Uterus (tissue), 2 donors: ENCODE data around the gene SPTBN4.

Experiments used
- CTCF ChIP-seq, 4 experiments: fragments of 200-600 bp in 2 of 4; fragments of 450-650 bp in 2 of 4; sonication (generic) in 2 of 4; IDR thresholded peaks; one replicate each; pipeline ENCODE4 v1.5.1; 2016 to 2019; ENCODE audit warnings: antibody characterized with exemption in 4 of 4, mild to moderate bottlenecking in 2 of 4, moderate library complexity in 1 of 4
- POLR2A ChIP-seq, 2 donors: fragments of 450-650 bp; IDR thresholded peaks; one replicate each; pipeline ENCODE4 v1.6.1; 2016; ENCODE audit warnings: antibody characterized with exemption in 2 of 2, mild to moderate bottlenecking in 1 of 2, moderate library complexity in 1 of 2

- no peak for TF ChIP-seq CTCF (IDR thresholded peaks at IDR 0.05)
- no peak for TF ChIP-seq POLR2A (IDR thresholded peaks at IDR 0.05)
Observed at GRCh38 chr19:40512110-40512472, 45.3 kb downstream of the SPTBN4 start.
